ENCODE measurements around the gene PLEKHF1.
"Not testable (repeated sequence)": the region's sequence is repeated elsewhere in the genome, so short reads cannot be mapped to it uniquely, and the experiment has no call there.

PLEKHF1 gene

GRCh38 chr19:29704562-29705558, 39.6 kb downstream of the PLEKHF1 start:
- no peak for DNase-seq

GRCh38 chr19:29705706-29706105, 40.4 kb downstream of the PLEKHF1 start:
- DNase-seq: no peak

GRCh38 chr19:29706635-29707034, 41.4 kb downstream of the PLEKHF1 start:
- DNase-seq: no peak

GRCh38 chr19:29708554-29709439, 43.5 kb downstream of the PLEKHF1 start:
- no peak for DNase-seq

GRCh38 chr19:29709440-29709798, 44.2 kb downstream of the PLEKHF1 start:
- DNase-seq: not testable (repeated sequence)

- no peak for DNase-seq
Measured at GRCh38 chr19:29711584-29712132, 46.4 kb downstream of the PLEKHF1 start.

- DNase-seq: no peak
Measured at GRCh38 chr19:29712744-29713516, 47.7 kb downstream of the PLEKHF1 start.

GRCh38 chr19:29714371-29714952, 49.2 kb downstream of the PLEKHF1 start:
- no peak for DNase-seq

- no peak for DNase-seq
Measured at GRCh38 chr19:29714953-29715700, 49.9 kb downstream of the PLEKHF1 start, which contains the start of gene C19orf12. Gene C19orf12 (minus strand): TSS chr19:29715261. CDS start chr19:29708413, 6,848 bp downstream.

- no peak for DNase-seq
Measured at GRCh38 chr19:29715701-29716581, 50.7 kb downstream of the PLEKHF1 start.

- no peak for DNase-seq
Measured at GRCh38 chr19:29717051-29717450, 51.8 kb downstream of the PLEKHF1 start.

- no peak for DNase-seq
Measured at GRCh38 chr19:29724102-29724641, 58.9 kb downstream of the PLEKHF1 start.

GRCh38 chr19:29724746-29725145, 59.5 kb downstream of the PLEKHF1 start:
- DNase-seq: no peak

All from NCI-H510A treated with DMSO at 0.1 percent for 48 hours (cell line).